Nephron progenitor cell (in vitro differentiated cells): ENCODE data around the gene CPTP.

Experiments
- DNase-seq: peaks from one replicate; pipeline ENCODE4 v3.0.0; 2021
- H3K27ac Mint-ChIP-seq: 2 replicates; pipeline ENCODE4 v1.8.0; 2021; ENCODE audit warnings: mild to moderate bottlenecking, moderate library complexity, mixed read lengths
- H3K27me3 Mint-ChIP-seq: 2 replicates; pipeline ENCODE4 v1.8.0; 2021; ENCODE audit warnings: mild to moderate bottlenecking, low read depth, mixed read lengths; ENCODE audit not compliant: poor library complexity
- H3K36me3 Mint-ChIP-seq: 2 replicates; pipeline ENCODE4 v1.8.0; 2021; ENCODE audit warnings: low read depth, mixed read lengths
- H3K4me1 Mint-ChIP-seq: 2 replicates; pipeline ENCODE4 v1.8.0; 2021; ENCODE audit warnings: mixed read lengths
- H3K4me3 Mint-ChIP-seq: 2 replicates; pipeline ENCODE4 v1.8.0; 2021; ENCODE audit warnings: mild to moderate bottlenecking, moderate library complexity, mixed read lengths
- H3K9me3 Mint-ChIP-seq: 2 replicates; pipeline ENCODE4 v1.8.0; 2021; ENCODE audit warnings: mild to moderate bottlenecking, moderate library complexity, mixed read lengths
- CTCF ChIP-seq: fragments of 200-600 bp; sonication (generic); IDR thresholded peaks from 2 replicates; pipeline ENCODE4 v1.5.0; 2021; ENCODE audit warnings: antibody characterized with exemption

CPTP gene

GRCh38 chr1:1311107-1312104 lies 13.2 kb upstream of the CPTP start:
- Mint-ChIP-seq H3K27me3 (peaks cover 6% of the 10 kb centered on the region), H3K9me3 (no peaks in the 10 kb centered on the region), H3K4me1 (peaks cover 26% of the 10 kb centered on the region), H3K27ac (no peak overlapping the region), H3K36me3 (peaks cover 14% of the 10 kb centered on the region), H3K4me3 (no peak overlapping the region)
- no peak for DNase-seq
- no peak for TF ChIP-seq CTCF

GRCh38 chr1:1312450-1313314 lies 11.9 kb upstream of the CPTP start:
- no peak for DNase-seq
- Mint-ChIP-seq H3K27me3 (peaks cover 10% of the 10 kb centered on the region), H3K4me3 (no peak overlapping the region), H3K27ac (no peak overlapping the region), H3K9me3 (no peaks in the 10 kb centered on the region), H3K4me1 (peaks cover 22% of the 10 kb centered on the region), H3K36me3 (peaks cover 20% of the 10 kb centered on the region)
- TF ChIP-seq CTCF: no peak

- Mint-ChIP-seq H3K4me3 (no peak overlapping the region), H3K27me3 (peaks cover 10% of the 10 kb centered on the region), H3K4me1 (peaks cover 30% of the 10 kb centered on the region), H3K36me3 (peaks cover 20% of the 10 kb centered on the region), H3K9me3 (no peaks in the 10 kb centered on the region), H3K27ac (no peak overlapping the region)
- no peak for DNase-seq
- TF ChIP-seq CTCF: no peak
Observed at GRCh38 chr1:1313500-1314236, 10.9 kb upstream of the CPTP start.

- H3K27ac Mint-ChIP-seq: no peak overlapping the region
- H3K4me3 Mint-ChIP-seq: no peak overlapping the region
- H3K27me3 Mint-ChIP-seq: peaks cover 9% of the 10 kb centered on the region
- DNase-seq: no peak
- peaks cover 32% of the 10 kb centered on the region for H3K4me1 Mint-ChIP-seq
- peaks cover 23% of the 10 kb centered on the region for H3K36me3 Mint-ChIP-seq
- no peak for TF ChIP-seq CTCF
- no peaks in the 10 kb centered on the region for H3K9me3 Mint-ChIP-seq
Observed at GRCh38 chr1:1314237-1314586, 10.4 kb upstream of the CPTP start.

- peaks cover 26% of the 10 kb centered on the region for H3K36me3 Mint-ChIP-seq
- peak overlapping the region; percentile 82 for H3K27ac Mint-ChIP-seq
- TF ChIP-seq CTCF: no peak
- no peak overlapping the region for H3K4me3 Mint-ChIP-seq
- no peaks in the 10 kb centered on the region for H3K9me3 Mint-ChIP-seq
- no peak for DNase-seq
- peaks cover 38% of the 10 kb centered on the region for H3K4me1 Mint-ChIP-seq
- H3K27me3 Mint-ChIP-seq: peaks cover 6% of the 10 kb centered on the region
Observed at GRCh38 chr1:1314678-1315335, 9.8 kb upstream of the CPTP start.
